ENCODE results near the gene ABL1. TPM values are rescaled to one million over a fixed set of nuclear protein-coding genes. Genes with fewer than 3 reads are reported as not detected.

ABL1 gene
- total and polyA plus RNA-seq, 2 of the 13 experiments (the other 11 are each of a cell fraction or from before 2014, with no cell fraction given), result 10.8 to 20.4 TPM

DNA sequence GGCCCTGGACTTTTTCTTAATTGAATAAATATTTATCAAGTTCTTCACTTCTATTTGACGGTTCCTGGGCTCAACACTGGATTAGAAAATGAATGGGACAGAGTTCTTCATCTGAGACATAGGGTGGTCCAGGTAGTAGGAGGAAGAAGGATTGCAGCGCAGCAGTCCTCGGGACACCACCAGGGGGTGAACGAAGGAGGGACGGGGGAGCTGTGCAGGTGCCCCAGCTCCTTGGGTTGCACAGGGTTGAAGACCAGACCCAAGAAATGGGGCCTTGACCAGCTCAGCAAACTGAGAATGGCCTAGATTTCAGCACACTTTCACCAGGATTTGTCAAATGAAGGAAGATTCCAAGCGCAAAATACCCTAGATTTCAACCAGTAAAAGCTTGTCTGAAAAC lies 29.5 kb downstream of the ABL1 start:
- no peak for ATAC-seq
- TF ChIP-seq POLR2AphosphoS2 (IDR thresholded peaks at IDR 0.05; ENCODE audit: low read depth, low read length), result no peak
- TF ChIP-seq TMF1 (CRISPR knock-in tag; IDR thresholded peaks at IDR 0.05; ENCODE audit: low read depth), result no peak
- TF ChIP-seq ZNF616 (CRISPR knock-in tag; IDR thresholded peaks at IDR 0.05; ENCODE audit: low read depth), result no peak
- TF ChIP-seq ZNF232 (CRISPR knock-in tag; IDR thresholded peaks at IDR 0.05; ENCODE audit: borderline replicate concordance), result no peak
- TF ChIP-seq CENPT (CRISPR knock-in tag; IDR thresholded peaks at IDR 0.05; ENCODE audit: low read depth), result no peak
- TF ChIP-seq ZNF703 (CRISPR knock-in tag; IDR thresholded peaks at IDR 0.05; ENCODE audit: borderline replicate concordance), result no peak
- TF ChIP-seq AHR (CRISPR knock-in tag; IDR thresholded peaks at IDR 0.05), result no peak
- TF ChIP-seq ZNF205 (CRISPR knock-in tag; IDR thresholded peaks at IDR 0.05), result no peak
- TF ChIP-seq ZNF839 (CRISPR knock-in tag; IDR thresholded peaks at IDR 0.05; ENCODE audit: borderline replicate concordance), result no peak
- H2AFZ ChIP-seq (ENCODE audit: low read length), result no peak overlapping the region
- 97% methylated on average over 6 of the region's 6 CpGs for WGBS (ENCODE audit: low lambda C conversion rate)
- peaks cover 22 to 57% of the 10 kb centered on the region in 2 experiments for H3K36me3 ChIP-seq (replicated peaks in 1 of 2; ENCODE audit: control insufficient read depth in 1 of 2, insufficient read depth in 2 of 2, low read length in 2 of 2)
- H3K4me1 ChIP-seq (ENCODE audit: insufficient read depth, low read length), result peaks cover 6% of the 10 kb centered on the region
- H3K9me3 ChIP-seq (ENCODE audit: low read length), result no peaks in the 10 kb centered on the region
- no peak overlapping the region for H3K9ac ChIP-seq (ENCODE audit: insufficient read depth, low read depth, low read length)
- no peaks in the 10 kb centered on the region for H3K27me3 ChIP-seq (ENCODE audit: control insufficient read depth in 1 of 2, insufficient read depth in 2 of 2, low read length in 2 of 2)
- no peak for DNase-seq (ENCODE audit: low spot score)
- in situ Hi-C loops (cut with HindIII; ENCODE audit: extremely low pct_ligation_motif_present, low pct_unique_long_range_greater_than_20kb) (loop anchor here (5.0 kb wide), 2 partner anchors 92 to 152 kb away; no protein-coding TSS in a partner anchor), intact Hi-C loops (cut with micrococcal nuclease; ENCODE audit: unreplicated experiment) (no loop called here)
- no peak overlapping the region for H3K4me2 ChIP-seq (ENCODE audit: low read depth, low read length)
- ChIA-PET CTCF (ENCODE audit: low intra/inter-chr PET ratio, low total read pairs) (interaction anchor here (1.5 to 2.3 kb wide), 3 partner anchors 94 to 163 kb away, joined by 13 to 14 read pairs (median 14); no protein-coding TSS in a partner anchor), POLR2A (no interaction called here)
- no peak overlapping the region for H3K4me3 ChIP-seq (replicated peaks in 1 of 3; ENCODE audit: insufficient read depth in 1 of 3, low read depth in 2 of 3, low read length in 3 of 3)
- FAIRE-seq, result no peak
- H4K20me1 ChIP-seq (ENCODE audit: insufficient read depth, low read length), result peaks cover 13% of the 10 kb centered on the region
- no peaks in the 10 kb centered on the region for H3K79me2 ChIP-seq (ENCODE audit: insufficient read depth, low read length)
- no peak overlapping the region for H3K27ac ChIP-seq (ENCODE audit: extremely low read length, insufficient read depth, low read length)
- BruUV-seq (replicated peaks), result no TSS peak

DNA sequence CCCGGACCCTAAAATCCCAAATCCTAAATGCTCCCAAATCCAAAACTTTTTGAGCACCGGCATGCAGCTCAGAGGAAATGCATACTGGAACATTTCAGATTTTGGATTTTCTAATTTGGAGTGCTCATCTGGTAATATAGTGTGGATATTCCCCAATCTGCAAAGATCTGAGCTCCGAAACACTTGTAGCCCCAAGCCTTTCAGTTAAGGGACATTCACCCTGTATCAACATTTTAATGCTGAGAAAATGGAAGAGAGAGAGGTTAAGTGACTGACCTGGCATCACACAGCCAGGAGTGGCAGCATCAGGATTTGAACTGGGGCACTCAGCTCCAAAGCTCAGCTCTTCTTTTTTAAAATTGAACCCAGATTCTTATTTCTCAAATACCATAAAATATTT lies 30.9 kb downstream of the ABL1 start:
- FAIRE-seq, result no peak
- in situ Hi-C loops (cut with HindIII; ENCODE audit: extremely low pct_ligation_motif_present, low pct_unique_long_range_greater_than_20kb) (no loop called here), intact Hi-C loops (cut with micrococcal nuclease; ENCODE audit: unreplicated experiment) (loop anchor here (1.0 to 5.0 kb wide), 3 partner anchors 75 to 181 kb away; no protein-coding TSS in a partner anchor)
- Histone ChIP-seq H3K79me2 (ENCODE audit: insufficient read depth, low read length) (no peaks in the 10 kb centered on the region), H3K4me1 (ENCODE audit: insufficient read depth, low read length) (peaks cover 6% of the 10 kb centered on the region), H3K36me3 (replicated peaks in 1 of 2; ENCODE audit: control insufficient read depth in 1 of 2, insufficient read depth in 2 of 2, low read length in 2 of 2) (peaks cover 22 to 61% of the 10 kb centered on the region in 2 experiments), H3K4me2 (ENCODE audit: low read depth, low read length) (no peak overlapping the region), H3K4me3 (replicated peaks in 1 of 3; ENCODE audit: insufficient read depth in 1 of 3, low read depth in 2 of 3, low read length in 3 of 3) (no peak overlapping the region), H3K27me3 (ENCODE audit: control insufficient read depth in 1 of 2, insufficient read depth in 2 of 2, low read length in 2 of 2) (no peaks in the 10 kb centered on the region), H3K9me3 (ENCODE audit: low read length) (no peaks in the 10 kb centered on the region), H2AFZ (ENCODE audit: low read length) (no peak overlapping the region), H3K27ac (ENCODE audit: extremely low read length, insufficient read depth, low read length) (no peak overlapping the region), H3K9ac (ENCODE audit: insufficient read depth, low read depth, low read length) (no peak overlapping the region), H4K20me1 (ENCODE audit: insufficient read depth, low read length) (peaks cover 13% of the 10 kb centered on the region)
- 100% methylated on average over 3 of the region's 3 CpGs for WGBS (ENCODE audit: low lambda C conversion rate)
- no peak for ATAC-seq
- ChIA-PET CTCF (ENCODE audit: low intra/inter-chr PET ratio, low total read pairs) (interaction anchor here (1.2 to 2.5 kb wide), 7 partner anchors 73 to 165 kb away, joined by 3 to 19 read pairs (median 8); partner anchors contain the start of gene FIBCD1), POLR2A (interaction anchor here (0.7 kb wide), 1 partner anchor 743 kb away, joined by 3 read pairs; no protein-coding TSS in a partner anchor)
- BruUV-seq (replicated peaks), result no TSS peak
- no peak for DNase-seq (ENCODE audit: low spot score)
- no peak for TF ChIP-seq TEAD3 (CRISPR knock-in tag; optimal IDR thresholded peaks at IDR 0.05; ENCODE audit: borderline replicate concordance)
- TF ChIP-seq, protein P1, sequence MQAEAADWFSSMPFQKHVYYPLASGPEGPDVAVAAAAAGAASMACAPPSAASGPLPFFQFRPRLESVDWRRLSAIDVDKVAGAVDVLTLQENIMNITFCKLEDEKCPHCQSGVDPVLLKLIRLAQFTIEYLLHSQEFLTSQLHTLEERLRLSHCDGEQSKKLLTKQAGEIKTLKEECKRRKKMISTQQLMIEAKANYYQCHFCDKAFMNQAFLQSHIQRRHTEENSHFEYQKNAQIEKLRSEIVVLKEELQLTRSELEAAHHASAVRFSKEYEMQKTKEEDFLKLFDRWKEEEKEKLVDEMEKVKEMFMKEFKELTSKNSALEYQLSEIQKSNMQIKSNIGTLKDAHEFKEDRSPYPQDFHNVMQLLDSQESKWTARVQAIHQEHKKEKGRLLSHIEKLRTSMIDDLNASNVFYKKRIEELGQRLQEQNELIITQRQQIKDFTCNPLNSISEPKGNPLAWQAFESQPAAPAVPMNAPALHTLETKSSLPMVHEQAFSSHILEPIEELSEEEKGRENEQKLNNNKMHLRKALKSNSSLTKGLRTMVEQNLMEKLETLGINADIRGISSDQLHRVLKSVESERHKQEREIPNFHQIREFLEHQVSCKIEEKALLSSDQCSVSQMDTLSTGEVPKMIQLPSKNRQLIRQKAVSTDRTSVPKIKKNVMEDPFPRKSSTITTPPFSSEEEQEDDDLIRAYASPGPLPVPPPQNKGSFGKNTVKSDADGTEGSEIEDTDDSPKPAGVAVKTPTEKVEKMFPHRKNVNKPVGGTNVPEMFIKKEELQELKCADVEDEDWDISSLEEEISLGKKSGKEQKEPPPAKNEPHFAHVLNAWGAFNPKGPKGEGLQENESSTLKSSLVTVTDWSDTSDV (CRISPR knock-in tag; IDR thresholded peaks at IDR 0.05), result no peak
- TF ChIP-seq EZH2 (conservative IDR thresholded peaks at IDR 0.05; ENCODE audit: low read depth, low read length), result no peak
- TF ChIP-seq KDM6A (CRISPR knock-in tag; IDR thresholded peaks at IDR 0.05; ENCODE audit: low read depth), result no peak
- no peak for TF ChIP-seq ZNF652 (CRISPR knock-in tag; IDR thresholded peaks at IDR 0.05; ENCODE audit: borderline replicate concordance, low read depth)
- TF ChIP-seq BRD4 (CRISPR knock-in tag; IDR thresholded peaks at IDR 0.05), result no peak
- no peak for TF ChIP-seq NR2F1 (CRISPR knock-in tag; IDR thresholded peaks at IDR 0.05)
- TF ChIP-seq NFKBIZ (CRISPR knock-in tag; IDR thresholded peaks at IDR 0.05), result no peak
- no peak for TF ChIP-seq XRCC5 (optimal IDR thresholded peaks at IDR 0.05; ENCODE audit: low read length)
- TF ChIP-seq SP5 (CRISPR knock-in tag; IDR thresholded peaks at IDR 0.05; ENCODE audit: borderline replicate concordance, low read depth), result no peak

All from HepG2 (cell line).